Measurements from ENCODE around the gene SLC25A21. TPM values are rescaled to one million over a fixed set of nuclear protein-coding genes. Genes with fewer than 3 reads are reported as not detected.

The SLC25A21 gene
- total RNA-seq, 2 experiments from 2014 or later = not detected

GRCh38 chr14:36928432-36928831, 244.0 kb downstream of the SLC25A21 start:
- Mint-ChIP-seq H3K4me3 (no peak overlapping the region), H3K36me3 (ENCODE audit: low read depth) (no peaks in the 10 kb centered on the region), H3K4me1 (ENCODE audit: low read depth) (no peaks in the 10 kb centered on the region), H3K27ac (no peak overlapping the region), H3K27me3 (peaks cover 2% of the 10 kb centered on the region), H3K9me3 (peaks cover 2% of the 10 kb centered on the region)
- CTCF ChIA-PET = interaction anchor here (0.8 kb wide), 1 partner anchor 14 kb away, joined by 3 read pairs; no protein-coding TSS in a partner anchor
- intact Hi-C loops (cut with micrococcal nuclease) = no loop called here
- TF ChIP-seq, protein P1, sequence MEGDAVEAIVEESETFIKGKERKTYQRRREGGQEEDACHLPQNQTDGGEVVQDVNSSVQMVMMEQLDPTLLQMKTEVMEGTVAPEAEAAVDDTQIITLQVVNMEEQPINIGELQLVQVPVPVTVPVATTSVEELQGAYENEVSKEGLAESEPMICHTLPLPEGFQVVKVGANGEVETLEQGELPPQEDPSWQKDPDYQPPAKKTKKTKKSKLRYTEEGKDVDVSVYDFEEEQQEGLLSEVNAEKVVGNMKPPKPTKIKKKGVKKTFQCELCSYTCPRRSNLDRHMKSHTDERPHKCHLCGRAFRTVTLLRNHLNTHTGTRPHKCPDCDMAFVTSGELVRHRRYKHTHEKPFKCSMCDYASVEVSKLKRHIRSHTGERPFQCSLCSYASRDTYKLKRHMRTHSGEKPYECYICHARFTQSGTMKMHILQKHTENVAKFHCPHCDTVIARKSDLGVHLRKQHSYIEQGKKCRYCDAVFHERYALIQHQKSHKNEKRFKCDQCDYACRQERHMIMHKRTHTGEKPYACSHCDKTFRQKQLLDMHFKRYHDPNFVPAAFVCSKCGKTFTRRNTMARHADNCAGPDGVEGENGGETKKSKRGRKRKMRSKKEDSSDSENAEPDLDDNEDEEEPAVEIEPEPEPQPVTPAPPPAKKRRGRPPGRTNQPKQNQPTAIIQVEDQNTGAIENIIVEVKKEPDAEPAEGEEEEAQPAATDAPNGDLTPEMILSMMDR (IDR thresholded peaks at IDR 0.05) = no peak
- DNase-seq = no peak
- ATAC-seq = no peak
- POLR2A ChIA-PET = no interaction called here

GRCh38 chr14:36925094-36925493, 247.3 kb downstream of the SLC25A21 start:
- no peak overlapping the region for H3K4me3 Mint-ChIP-seq
- no peaks in the 10 kb centered on the region for H3K4me1 Mint-ChIP-seq (ENCODE audit: low read depth)
- peaks cover 2% of the 10 kb centered on the region for H3K9me3 Mint-ChIP-seq
- intact Hi-C loops (cut with micrococcal nuclease) = no loop called here
- no peaks in the 10 kb centered on the region for H3K36me3 Mint-ChIP-seq (ENCODE audit: low read depth)
- ChIA-PET POLR2A (no interaction called here), CTCF (interaction anchor here (0.8 kb wide), 1 partner anchor 17 kb away, joined by 3 read pairs; no protein-coding TSS in a partner anchor)
- no peak for ATAC-seq
- no peak overlapping the region for H3K27ac Mint-ChIP-seq
- TF ChIP-seq, protein P1 (IDR thresholded peaks at IDR 0.05) = no peak
- no peak for DNase-seq
- no peaks in the 10 kb centered on the region for H3K27me3 Mint-ChIP-seq

DNA sequence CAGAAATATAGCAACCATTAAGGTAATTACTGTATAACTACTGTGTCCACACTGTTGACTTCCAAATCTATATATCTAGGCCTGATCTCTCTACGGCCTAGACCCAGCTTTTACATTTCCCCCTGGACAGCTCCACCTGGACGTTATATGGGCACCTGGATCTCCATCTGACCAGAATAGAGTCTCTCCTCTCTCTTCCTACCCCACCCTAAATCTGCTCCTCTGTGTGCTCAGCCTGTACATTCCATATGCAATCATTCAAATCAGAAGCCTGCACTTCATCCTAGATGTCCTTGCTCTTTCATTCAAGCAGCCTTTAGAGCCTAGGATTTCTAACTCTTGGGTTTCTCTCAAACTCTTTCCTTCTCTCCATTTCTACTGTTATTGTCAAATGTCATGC, 255.7 kb downstream of the SLC25A21 start:
- POLR2A ChIA-PET = no interaction called here
- H3K4me3 Mint-ChIP-seq = no peak overlapping the region
- H3K9me3 Mint-ChIP-seq = no peaks in the 10 kb centered on the region
- no peak for DNase-seq
- CTCF ChIA-PET = no interaction called here
- H3K27me3 Mint-ChIP-seq = no peaks in the 10 kb centered on the region
- no peaks in the 10 kb centered on the region for H3K36me3 Mint-ChIP-seq (ENCODE audit: low read depth)
- TF ChIP-seq, protein P1 (IDR thresholded peaks at IDR 0.05) = no peak
- H3K4me1 Mint-ChIP-seq (ENCODE audit: low read depth) = no peaks in the 10 kb centered on the region
- intact Hi-C loops (cut with micrococcal nuclease) = no loop called here
- H3K27ac Mint-ChIP-seq = no peak overlapping the region
- ATAC-seq = no peak

GRCh38 chr14:36915081-36915480, 257.3 kb downstream of the SLC25A21 start:
- ATAC-seq (no peak), DNase-seq (no peak)
- intact Hi-C loops (cut with micrococcal nuclease) = no loop called here
- TF ChIP-seq, protein P1 (IDR thresholded peaks at IDR 0.05) = no peak
- Mint-ChIP-seq H3K27ac (no peak overlapping the region), H3K36me3 (ENCODE audit: low read depth) (no peaks in the 10 kb centered on the region), H3K4me3 (no peak overlapping the region), H3K4me1 (ENCODE audit: low read depth) (no peaks in the 10 kb centered on the region), H3K27me3 (no peaks in the 10 kb centered on the region), H3K9me3 (no peaks in the 10 kb centered on the region)
- ChIA-PET POLR2A (no interaction called here), CTCF (no interaction called here)

DNA sequence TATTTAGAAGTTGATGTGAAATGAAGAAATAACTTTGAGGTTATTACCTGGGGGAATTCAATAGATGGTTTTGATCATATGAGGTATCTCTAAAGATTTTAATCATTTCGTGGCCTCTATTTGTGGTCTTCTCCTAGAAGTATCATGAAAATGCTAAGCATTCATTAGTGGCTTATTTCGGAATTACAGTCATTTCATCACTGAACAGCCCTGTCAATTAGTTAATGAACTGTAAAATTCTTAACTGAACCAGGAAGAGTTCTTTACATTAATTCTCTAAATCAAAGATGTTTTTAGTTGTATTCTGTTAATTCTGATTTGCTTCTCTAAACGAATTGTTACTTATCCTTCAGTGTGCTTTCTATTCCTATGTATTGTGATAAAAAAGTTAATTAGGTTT, 261.8 kb downstream of the SLC25A21 start:
- ChIA-PET CTCF (no interaction called here), POLR2A (no interaction called here)
- H3K36me3 Mint-ChIP-seq (ENCODE audit: low read depth) = no peaks in the 10 kb centered on the region
- H3K27ac Mint-ChIP-seq = no peak overlapping the region
- TF ChIP-seq, protein P1 (IDR thresholded peaks at IDR 0.05) = no peak
- H3K9me3 Mint-ChIP-seq = no peaks in the 10 kb centered on the region
- H3K27me3 Mint-ChIP-seq = no peaks in the 10 kb centered on the region
- DNase-seq (no peak), ATAC-seq (no peak)
- no peak overlapping the region for H3K4me3 Mint-ChIP-seq
- H3K4me1 Mint-ChIP-seq (ENCODE audit: low read depth) = no peaks in the 10 kb centered on the region
- intact Hi-C loops (cut with micrococcal nuclease) = no loop called here

All from activated CD8-positive, alpha-beta T cell treated with anti-CD3 and anti-CD28 coated beads for 36 hours (primary cell).